SK-N-SH treated with all-trans-retinoic acid at 6 μM for 48 hours (cell line): ENCODE data around the gene EPHX1.
"Not testable (repeated sequence)": the region's sequence is repeated elsewhere in the genome, so short reads cannot be mapped to it uniquely, and the experiment has no call there.

Source experiments
- ATAC-seq: fragments of 200-7000 bp; cut with Tn5 transposase; 3 replicates; pipeline ENCODE4 v1.9.1; 2020; ENCODE audit warnings: mild to moderate bottlenecking, moderate library complexity
- ARNTL ChIP-seq: fragments of 450-650 bp; formaldehyde crosslinking; IDR thresholded peaks from 2 replicates; pipeline ENCODE4 v1.5.0; 2020; ENCODE audit warnings: low read depth, mild to moderate bottlenecking, moderate library complexity, borderline replicate concordance
- BACH2 ChIP-seq: fragments of 250-450 bp; sonication (Bioruptor Pico); IDR thresholded peaks from 2 replicates; pipeline ENCODE4 v1.9.0; 2021; ENCODE audit warnings: mild to moderate bottlenecking, borderline replicate concordance
- CREB5 ChIP-seq: fragments of 250-450 bp; sonication (Bioruptor Pico); IDR thresholded peaks from 2 replicates; pipeline ENCODE4 v1.5.1; 2020; ENCODE audit warnings: low read depth, mild to moderate bottlenecking, moderate library complexity
- CSDC2 ChIP-seq: fragments of 250-450 bp; sonication (Bioruptor Pico); IDR thresholded peaks from 2 replicates; pipeline ENCODE4 v1.5.0; 2020; ENCODE audit warnings: mild to moderate bottlenecking, moderate library complexity
- CSRNP3 ChIP-seq: fragments of 250-450 bp; sonication (Bioruptor Pico); IDR thresholded peaks from 2 replicates; pipeline ENCODE4 v1.5.1; 2021; ENCODE audit warnings: mild to moderate bottlenecking, moderate library complexity
- GLIS3 ChIP-seq: fragments of 250-450 bp; sonication (Bioruptor Pico); IDR thresholded peaks from 2 replicates; pipeline ENCODE4 v1.5.0; 2020; ENCODE audit warnings: mild to moderate bottlenecking, moderate library complexity
- ISL1 ChIP-seq: fragments of 250-450 bp; sonication (Bioruptor Pico); IDR thresholded peaks from 2 replicates; pipeline ENCODE4 v2.1.2; 2022; ENCODE audit warnings: mild to moderate bottlenecking, moderate library complexity
- POU6F1 ChIP-seq: fragments of 250-450 bp; sonication (Bioruptor Pico); IDR thresholded peaks from 2 replicates; pipeline ENCODE4 v1.8.0; 2021; ENCODE audit warnings: low read depth, mild to moderate bottlenecking, moderate library complexity, borderline replicate concordance
- RARB ChIP-seq: fragments of 250-450 bp; sonication (Bioruptor Pico); IDR thresholded peaks from 2 replicates; pipeline ENCODE4 v1.8.0; 2021; ENCODE audit warnings: mild to moderate bottlenecking, moderate library complexity
- SNAI2 ChIP-seq: fragments of 250-450 bp; sonication (Bioruptor Pico); IDR thresholded peaks from 2 replicates; pipeline ENCODE4 v1.5.0; 2020; ENCODE audit warnings: mild to moderate bottlenecking, moderate library complexity
- TCF4 ChIP-seq: fragments of 250-450 bp; sonication (Bioruptor Pico); IDR thresholded peaks from 2 replicates; pipeline ENCODE4 v1.8.0; 2021; ENCODE audit warnings: mild to moderate bottlenecking, moderate library complexity, borderline replicate concordance
- TOX ChIP-seq: fragments of 250-450 bp; sonication (Bioruptor Pico); IDR thresholded peaks from 2 replicates; pipeline ENCODE4 v1.8.0; 2021; ENCODE audit warnings: mild to moderate bottlenecking, moderate library complexity, borderline replicate concordance
- TSHZ2 ChIP-seq: fragments of 250-450 bp; sonication (Bioruptor Pico); IDR thresholded peaks from 2 replicates; pipeline ENCODE4 v1.5.0; 2020; ENCODE audit warnings: mild to moderate bottlenecking, moderate library complexity
- ZFP3 ChIP-seq: fragments of 250-450 bp; sonication (Bioruptor Pico); IDR thresholded peaks from 2 replicates; pipeline ENCODE4 v1.5.0; 2020; ENCODE audit warnings: mild to moderate bottlenecking, moderate library complexity
- ZFP30 ChIP-seq: fragments of 450-650 bp; formaldehyde crosslinking; IDR thresholded peaks from 2 replicates; pipeline ENCODE4 v1.5.0; 2022; ENCODE audit warnings: mild to moderate bottlenecking, moderate library complexity
- ZNF565 ChIP-seq: fragments of 450-650 bp; formaldehyde crosslinking; conservative IDR thresholded peaks from 2 replicates; pipeline ENCODE4 v1.5.0; 2020; ENCODE audit warnings: low read depth, mild to moderate bottlenecking, moderate library complexity
- ZNF70 ChIP-seq: fragments of 450-650 bp; formaldehyde crosslinking; IDR thresholded peaks from 2 replicates; pipeline ENCODE4 v1.5.0; 2020; ENCODE audit warnings: mild to moderate bottlenecking, moderate library complexity
- ZNF8 ChIP-seq: fragments of 450-650 bp; formaldehyde crosslinking; IDR thresholded peaks from 2 replicates; pipeline ENCODE4 v1.5.0; 2020; ENCODE audit warnings: mild to moderate bottlenecking, moderate library complexity

The EPHX1 gene

GRCh38 chr1:225809842-225810578 lies at the start of gene EPHX1:
Gene EPHX1 (plus strand): TSS chr1:225810124. CDS start chr1:225828730, 18,606 bp downstream.
- ATAC-seq: peak; percentile 98
- TF ChIP-seq TCF4 (CRISPR knock-in tag) (no peak), RARB (CRISPR knock-in tag) (no peak), ZNF8 (CRISPR knock-in tag) (no peak)

- ATAC-seq: no peak
- TF ChIP-seq ARNTL: no peak
- TF ChIP-seq ZFP30 (CRISPR knock-in tag): no peak
- TF ChIP-seq ISL1 (CRISPR knock-in tag): no peak
- TF ChIP-seq TSHZ2: no peak
- no peak for TF ChIP-seq TOX
- TF ChIP-seq TCF4 (CRISPR knock-in tag): no peak
- no peak for TF ChIP-seq CSRNP3
- no peak for TF ChIP-seq ZNF8 (CRISPR knock-in tag)
- TF ChIP-seq ZNF565: no peak
- TF ChIP-seq ZFP3 (CRISPR knock-in tag): no peak
- TF ChIP-seq POU6F1 (CRISPR knock-in tag): no peak
- TF ChIP-seq GLIS3 (CRISPR knock-in tag): no peak
- no peak for TF ChIP-seq ZNF70
- TF ChIP-seq BACH2 (CRISPR knock-in tag): no peak
Measured at GRCh38 chr1:225760531-225760930, 49.4 kb upstream of the EPHX1 start.

GRCh38 chr1:225761395-225761794 lies 48.5 kb upstream of the EPHX1 start:
- ATAC-seq: not testable (repeated sequence)

GRCh38 chr1:225762002-225762441 lies 47.9 kb upstream of the EPHX1 start:
- ATAC-seq: no peak; the same call in 2 of the 3 replicates
- TF ChIP-seq ARNTL (no peak), CREB5 (CRISPR knock-in tag) (no peak), ZFP3 (CRISPR knock-in tag) (no peak), ZNF70 (no peak), ISL1 (CRISPR knock-in tag) (no peak), CSRNP3 (no peak), ZFP30 (CRISPR knock-in tag) (no peak), POU6F1 (CRISPR knock-in tag) (no peak), RARB (CRISPR knock-in tag) (no peak), SNAI2 (CRISPR knock-in tag) (no peak), CSDC2 (CRISPR knock-in tag) (no peak)
- TF ChIP-seq, all 23 proteins: peak for 0
